GM18498 (cell line): ENCODE measurements around the gene CASP5.

Experiments used
- ATAC-seq: cut with Tn5 transposase; IDR thresholded peaks from one replicate; pipeline ENCODE4 v1.9.1; 2021; ENCODE audit warnings: mild to moderate bottlenecking, moderate library complexity; ENCODE audit not compliant: unreplicated experiment

Gene CASP5

DNA sequence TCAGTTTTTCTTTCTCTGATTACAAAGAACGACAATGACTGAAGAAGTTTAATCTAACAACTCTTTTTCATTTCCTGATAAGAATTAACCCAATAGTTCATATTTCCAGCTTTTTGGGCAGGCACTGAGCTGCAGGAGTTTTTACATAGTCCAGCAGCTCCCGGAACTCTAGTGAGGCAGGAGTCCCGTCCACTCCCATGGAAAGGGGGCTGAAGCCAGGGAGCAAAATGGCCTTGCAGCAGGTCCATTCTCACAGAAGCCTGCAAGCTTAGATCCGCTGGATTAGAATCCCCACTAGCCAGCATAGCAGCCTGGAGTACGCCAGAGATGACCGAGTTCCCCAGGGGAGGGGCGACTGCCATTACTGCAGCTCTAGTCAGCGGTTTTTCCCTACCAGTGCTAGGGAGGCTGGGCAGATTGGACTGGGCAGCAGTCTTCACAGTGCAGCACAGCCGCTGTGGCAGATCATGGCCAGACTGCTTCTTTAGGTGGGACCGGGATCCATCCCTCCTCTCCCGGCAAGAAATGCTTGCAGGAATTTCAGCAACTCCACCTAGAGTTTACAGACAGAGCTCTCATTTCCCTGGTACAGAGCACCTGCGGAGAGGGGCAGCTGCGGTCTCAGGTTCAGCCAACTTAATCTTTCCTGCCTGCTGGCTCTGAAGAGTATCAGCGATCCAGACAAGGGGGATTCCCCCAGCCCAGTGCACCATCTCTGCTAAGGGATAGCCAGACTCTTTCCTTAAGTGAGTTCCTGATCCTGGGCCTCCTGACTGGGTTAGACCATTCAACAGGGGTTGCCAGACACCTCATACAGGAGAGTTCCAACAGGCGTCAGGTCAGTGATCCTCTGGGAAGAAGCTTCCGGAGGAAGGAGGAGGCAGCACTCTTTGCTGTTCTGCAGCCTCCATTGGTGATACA is 53.9 kb downstream of the CASP5 start:
- ATAC-seq: no peak

DNA sequence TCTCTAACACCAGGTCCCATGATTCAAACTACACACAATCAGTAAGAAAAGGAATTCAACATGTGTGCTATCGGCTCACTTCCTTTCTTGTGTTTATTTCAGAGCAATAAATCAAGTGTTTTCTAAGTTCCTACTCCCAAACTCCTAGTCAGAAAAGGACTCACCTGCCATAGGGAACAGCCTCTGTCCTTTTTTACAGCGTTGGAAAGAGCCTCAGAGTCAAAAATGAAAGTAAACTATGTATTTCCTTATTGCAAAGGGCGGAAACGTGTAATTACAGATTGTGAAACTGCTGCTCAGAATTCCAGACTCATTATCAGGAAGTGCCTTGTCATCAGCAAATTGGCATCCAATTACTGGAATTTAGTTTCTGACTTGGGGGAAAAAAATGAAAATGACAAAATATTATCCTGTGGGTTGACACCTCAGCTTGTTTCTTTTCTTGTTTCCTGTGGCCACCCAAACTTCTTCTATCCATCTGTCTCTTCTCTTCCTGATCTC is 54.6 kb downstream of the CASP5 start, which contains the start of gene CASP4:
Gene CASP4 (minus strand): TSS at position 220 of the 501 bp plus-strand sequence. CDS start 49 bp downstream, at position 171.
- peak; percentile 88 for ATAC-seq

DNA sequence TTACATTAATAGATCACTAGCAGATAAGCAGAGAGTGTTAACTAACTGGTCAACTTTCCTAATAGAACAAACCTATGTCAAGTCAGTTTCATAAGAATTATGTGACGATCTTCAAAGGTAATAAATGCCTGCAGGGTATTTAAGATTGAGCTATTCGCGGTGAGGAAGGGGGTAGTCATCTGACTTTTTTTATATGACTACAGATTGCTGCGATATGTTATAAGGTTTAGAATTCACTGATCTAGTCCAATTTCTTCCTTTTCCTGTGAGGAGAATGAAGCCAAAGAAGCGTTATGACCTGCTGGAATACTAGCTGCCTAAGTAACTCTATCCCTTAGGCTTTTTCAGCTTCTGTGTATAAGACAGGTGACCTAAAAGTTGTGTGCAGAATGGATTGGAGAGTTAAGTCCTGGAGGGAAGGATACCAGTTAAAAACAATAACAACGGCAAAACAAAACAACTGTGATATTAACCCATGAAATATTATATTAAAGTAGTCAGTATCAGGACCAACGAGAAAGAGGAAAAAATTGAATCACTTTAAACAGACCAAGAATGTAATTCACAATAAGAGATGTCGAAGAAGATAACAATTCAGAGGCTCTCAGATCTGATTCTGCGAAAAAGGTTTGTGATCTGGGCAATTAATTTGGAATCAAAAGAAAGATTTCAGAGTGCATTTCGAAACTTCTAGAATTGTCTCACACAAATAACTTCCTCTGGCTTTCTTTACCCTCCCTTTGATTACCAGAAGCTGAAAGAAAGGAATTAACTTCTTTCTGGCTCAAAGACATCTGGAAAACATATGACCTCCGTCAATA is 55.2 kb downstream of the CASP5 start:
- peak; percentile 22 for ATAC-seq

DNA sequence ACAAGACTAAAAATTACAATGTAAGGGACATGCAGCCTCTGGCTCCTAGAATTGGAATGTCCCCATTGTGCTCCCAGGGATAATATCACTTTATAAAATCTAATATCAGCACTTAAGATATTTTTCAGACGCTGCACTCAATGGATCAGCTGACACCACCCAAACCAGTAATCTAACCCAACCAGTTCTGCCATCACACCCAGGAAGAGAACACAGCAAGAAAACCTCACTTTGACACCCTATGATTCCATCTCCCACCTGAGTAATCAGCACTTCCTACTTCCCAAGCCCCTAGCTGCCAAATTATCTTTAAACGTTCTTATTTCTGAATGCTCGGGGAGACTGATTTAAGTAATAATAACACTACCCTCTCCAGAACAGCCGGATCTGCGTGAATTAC is 57.2 kb downstream of the CASP5 start:
- no peak for ATAC-seq

DNA sequence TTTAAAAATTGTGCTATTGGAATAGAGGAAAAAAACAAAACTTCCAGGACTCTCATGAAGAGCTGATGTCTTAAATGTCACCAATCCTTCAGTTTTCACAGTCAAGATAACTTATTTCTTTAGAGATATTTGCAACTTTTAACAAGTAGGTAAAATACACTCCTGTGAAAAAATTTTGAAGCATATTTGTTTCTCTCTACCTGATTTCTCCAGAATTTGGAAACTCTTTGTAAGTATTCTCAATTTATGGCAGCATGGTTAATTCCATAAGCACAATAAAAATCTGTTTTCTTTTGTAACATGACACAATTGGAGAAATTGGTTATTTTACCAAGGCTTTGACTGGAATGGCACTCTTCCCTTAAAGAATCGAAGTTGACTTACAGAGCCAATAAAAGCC is 58.7 kb downstream of the CASP5 start:
- ATAC-seq: no peak

DNA sequence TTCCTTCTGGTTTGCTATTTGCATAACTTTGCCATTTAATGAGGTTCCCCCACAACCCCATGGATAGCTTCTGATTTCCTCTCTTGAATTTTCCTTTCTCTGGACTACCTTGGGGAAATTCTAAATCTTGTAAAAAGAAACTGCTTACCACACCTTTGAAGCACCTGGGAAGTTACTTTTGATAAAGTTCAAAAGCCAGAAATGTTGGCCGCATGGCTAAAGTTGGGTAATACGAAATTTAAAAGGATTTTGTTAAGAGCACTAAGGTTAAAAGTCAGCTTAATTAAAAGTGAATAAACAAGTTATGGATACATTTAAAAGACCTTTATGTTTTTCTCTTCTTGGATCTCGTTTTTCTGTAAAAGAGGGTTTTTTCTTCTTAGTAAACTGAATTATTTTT is 60.1 kb downstream of the CASP5 start:
- no peak for ATAC-seq

DNA sequence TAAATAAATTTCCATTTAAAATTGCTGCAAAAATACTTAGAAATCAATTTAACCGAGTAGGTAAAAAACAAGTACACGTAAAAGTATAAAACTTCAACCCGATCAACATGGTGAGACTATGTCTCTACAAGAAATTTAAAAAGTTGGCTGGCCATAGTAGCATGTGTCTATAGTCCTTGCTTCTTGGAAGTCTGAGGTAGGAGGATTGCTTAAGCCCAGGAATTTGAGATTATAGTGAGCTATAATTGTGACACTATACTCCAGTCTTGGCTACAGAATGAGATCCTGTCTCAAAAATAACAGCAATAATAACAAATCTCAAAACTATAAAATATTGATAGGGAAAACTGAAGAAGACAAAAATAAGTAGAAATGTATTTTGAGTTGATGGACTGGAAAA is 65.7 kb downstream of the CASP5 start:
- ATAC-seq: no peak

DNA sequence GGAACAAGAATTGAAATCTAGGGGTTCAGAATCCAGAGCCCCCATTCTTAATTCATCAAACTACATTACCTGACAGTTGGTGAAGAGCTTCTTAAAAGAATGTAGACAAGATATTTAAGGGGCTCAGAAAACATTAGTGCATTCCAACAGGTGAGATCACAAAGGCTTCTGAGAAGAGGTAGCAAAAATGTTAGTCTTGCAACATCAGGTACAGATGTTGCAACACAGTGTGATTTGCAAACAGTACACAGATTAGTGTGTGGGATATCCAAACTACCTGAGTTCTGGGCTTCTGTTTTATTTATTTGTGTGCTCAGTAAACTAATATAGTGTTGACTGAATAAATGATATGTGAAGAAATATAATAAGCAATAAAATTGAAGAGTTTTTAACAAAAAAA is 66.4 kb downstream of the CASP5 start:
- ATAC-seq: no peak

DNA sequence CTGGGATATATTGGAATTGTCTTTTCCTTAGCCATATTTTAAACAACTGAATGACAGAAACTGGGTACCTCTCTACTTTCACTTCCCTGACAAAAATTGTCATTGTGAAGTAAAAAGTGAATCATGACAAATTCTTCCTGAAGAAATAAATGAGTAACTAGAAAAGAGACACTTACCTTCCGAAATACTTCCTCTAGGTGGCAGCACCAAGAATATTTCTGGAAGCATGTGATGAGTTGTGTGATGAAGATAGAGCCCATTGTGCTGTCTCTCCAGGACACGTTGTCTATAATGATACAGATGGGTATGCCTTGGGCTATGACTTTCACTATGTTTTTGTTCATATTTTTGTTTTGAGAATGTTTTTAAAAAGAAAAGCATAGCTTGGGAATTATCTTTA is 76.1 kb downstream of the CASP5 start:
- peak; percentile 96 for ATAC-seq
